H1 (cell line): ENCODE measurements around the gene TNIK. TPM values are rescaled to one million over a fixed set of nuclear protein-coding genes. Genes with fewer than 3 reads are reported as not detected.

Source experiments
- CTCF ChIA-PET: fragments of 300-600 bp; sonication (Branson Sonifier 250); formaldehyde crosslinking; loops from one replicate; lab custom pipeline; 2021; ENCODE audit not compliant: partially characterized antibody; lab: Charles Lee
- POLR2A ChIA-PET: fragments of 300-600 bp; sonication (Branson Sonifier 250); formaldehyde crosslinking; loops from one replicate; lab custom pipeline; 2021; ENCODE audit warnings: inconsistent platforms; ENCODE audit not compliant: partially characterized antibody; lab: Charles Lee
- DNase-seq, 2 experiments: peaks; one replicate each; pipeline versions ENCODE4 v3.0.0 to v3.0.0-alpha.2; 2010 to 2022; ENCODE audit warnings: low spot score in 2 of 2, low read depth in 1 of 2, mixed read lengths in 1 of 2
- FAIRE-seq: peaks from 2 replicates; lab custom pipeline; 2011; peaks lifted over from hg19 to GRCh38; lab: Jason Lieb, UNC
- H2AFZ ChIP-seq: 2 replicates; pipeline ENCODE4 v1.8.1; 2012; ENCODE audit warnings: low read length, inconsistent platforms
- H2AK5ac ChIP-seq: 2 replicates; pipeline ENCODE4 v1.6.1; 2013; ENCODE audit warnings: low read depth, low read length
- H2BK120ac ChIP-seq: replicated peaks from 2 replicates; pipeline ENCODE3; 2013; ENCODE audit warnings: low read depth, low read length, inconsistent platforms
- H2BK12ac ChIP-seq: 2 replicates; pipeline ENCODE4 v1.6.1; 2013; ENCODE audit warnings: low read depth, low read length
- H2BK15ac ChIP-seq: 2 replicates; pipeline ENCODE4 v1.6.1; 2013; ENCODE audit warnings: low read length
- H2BK20ac ChIP-seq: 2 replicates; pipeline ENCODE4 v1.6.1; 2013; ENCODE audit warnings: low read length
- H2BK5ac ChIP-seq: 2 replicates; pipeline ENCODE4 v1.6.1; 2013; ENCODE audit warnings: low read depth, low read length
- H3K14ac ChIP-seq: 2 replicates; pipeline ENCODE4 v1.6.1; 2013; ENCODE audit warnings: inconsistent platforms; ENCODE audit not compliant: insufficient read length
- H3K18ac ChIP-seq: 2 replicates; pipeline ENCODE4 v1.6.1; 2013; ENCODE audit warnings: low read length; ENCODE audit errors: extremely low read depth
- H3K23ac ChIP-seq: 2 replicates; pipeline ENCODE4 v1.6.1; 2013; ENCODE audit warnings: inconsistent platforms; ENCODE audit not compliant: insufficient read length
- H3K23me2 ChIP-seq: 2 replicates; pipeline ENCODE4 v1.6.1; 2013; ENCODE audit warnings: low read depth, low read length
- H3K27ac ChIP-seq: 2 replicates; pipeline ENCODE4 v1.6.1; 2011; ENCODE audit warnings: low read depth, low read length, inconsistent platforms
- H3K27me3 ChIP-seq, 4 experiments: replicated peaks in 1 of 4; 1 replicate in 1 of 4; 2 replicates in 3 of 4; pipeline versions ENCODE4 v1.6.1 to v1.8.1; 2011 to 2013; ENCODE audit warnings: low read length in 3 of 4, mild to moderate bottlenecking in 3 of 4, inconsistent platforms in 2 of 4, mixed read lengths in 2 of 4, moderate library complexity in 1 of 4; ENCODE audit not compliant: control insufficient read depth in 3 of 4, insufficient read depth in 3 of 4; ENCODE audit errors: extremely low read depth in 1 of 4
- H3K36me3 ChIP-seq, 4 experiments: 2 replicates each; pipeline versions ENCODE4 v1.6.1 to v1.8.1; 2011 to 2013; ENCODE audit warnings: mild to moderate bottlenecking in 4 of 4, low read length in 3 of 4, moderate library complexity in 2 of 4, control low read depth in 1 of 4, inconsistent platforms in 1 of 4; ENCODE audit not compliant: insufficient read depth in 4 of 4, control insufficient read depth in 2 of 4
- H3K4ac ChIP-seq: replicated peaks from 2 replicates; pipeline ENCODE3; 2013; ENCODE audit warnings: low read length, low read depth, mixed read lengths, inconsistent platforms; ENCODE audit not compliant: insufficient read length
- H3K4me1 ChIP-seq, 4 experiments: replicated peaks in 1 of 4; 1 replicate in 1 of 4; 2 replicates in 3 of 4; pipeline versions ENCODE4 v1.6.1 to v1.8.1; 2011 to 2013; ENCODE audit warnings: low read length in 3 of 4, inconsistent platforms in 2 of 4, mixed read lengths in 1 of 4; ENCODE audit not compliant: insufficient read depth in 4 of 4, control insufficient read depth in 3 of 4
- H3K4me2 ChIP-seq, 2 experiments: 2 replicates each; pipeline versions ENCODE4 v1.6.1 to v1.8.1; 2011 to 2013; ENCODE audit warnings: low read depth in 2 of 2, low read length in 2 of 2, control low read depth in 1 of 2, inconsistent platforms in 1 of 2, mild to moderate bottlenecking in 1 of 2; ENCODE audit not compliant: insufficient read depth in 1 of 2
- H3K4me3 ChIP-seq, 4 experiments: fragments of 200-600, 300-600 bp in 1 of 4; sonication (generic), shearing (Covaris generic), sonication (Bioruptor Twin) in 1 of 4; 2 replicates each; pipeline versions ENCODE4 v1.5.1 to v1.8.1; 2011 to 2016; ENCODE audit warnings: low read length in 4 of 4, low read depth in 3 of 4, control low read depth in 2 of 4, inconsistent platforms in 2 of 4, mild to moderate bottlenecking in 2 of 4, mixed read lengths in 1 of 4, moderate library complexity in 1 of 4; ENCODE audit not compliant: insufficient read depth in 2 of 4; ENCODE audit errors: extremely low read depth in 1 of 4
- H3K56ac ChIP-seq: replicated peaks from 2 replicates; pipeline ENCODE3; 2013; ENCODE audit warnings: low read depth, mild to moderate bottlenecking, mixed read lengths, low read length, inconsistent platforms; ENCODE audit not compliant: insufficient read length
- H3K79me1 ChIP-seq: 2 replicates; pipeline ENCODE4 v1.6.1; 2013; ENCODE audit warnings: low read depth, low read length, control low read depth
- H3K79me2 ChIP-seq, 2 experiments: 2 replicates each; pipeline versions ENCODE4 v1.6.1 to v1.8.1; 2012 to 2013; ENCODE audit warnings: low read length in 2 of 2, mild to moderate bottlenecking in 2 of 2, inconsistent platforms in 1 of 2; ENCODE audit not compliant: insufficient read depth in 2 of 2, control insufficient read depth in 1 of 2
- H3K9ac ChIP-seq, 4 experiments: replicated peaks in 1 of 4; 1 replicate in 1 of 4; 2 replicates in 3 of 4; pipeline versions ENCODE4 v1.6.1 to v1.8.1; 2011 to 2013; ENCODE audit warnings: low read depth in 3 of 4, low read length in 3 of 4, control low read depth in 2 of 4, mild to moderate bottlenecking in 2 of 4, moderate library complexity in 2 of 4, inconsistent platforms in 1 of 4; ENCODE audit errors: extremely low read depth in 1 of 4
- H3K9me3 ChIP-seq, 2 experiments: 2 replicates each; pipeline versions ENCODE4 v1.6.1 to v1.8.1; 2012 to 2013; ENCODE audit warnings: mild to moderate bottlenecking in 2 of 2, moderate library complexity in 2 of 2, control low read depth in 1 of 2, inconsistent platforms in 1 of 2, low read depth in 1 of 2, low read length in 1 of 2, mixed read lengths in 1 of 2; ENCODE audit not compliant: insufficient read depth in 2 of 2
- H4K20me1 ChIP-seq, 2 experiments: replicated peaks in 1 of 2; 2 replicates each; pipeline versions ENCODE3 to v1.8.1; 2011 to 2013; ENCODE audit warnings: inconsistent platforms in 2 of 2, low read length in 2 of 2, mild to moderate bottlenecking in 1 of 2; ENCODE audit not compliant: insufficient read depth in 2 of 2, control insufficient read depth in 1 of 2
- H4K5ac ChIP-seq: 2 replicates; pipeline ENCODE4 v1.6.1; 2013; ENCODE audit warnings: low read length, low read depth, mixed read lengths, inconsistent platforms; ENCODE audit not compliant: insufficient read length
- H4K8ac ChIP-seq: 2 replicates; pipeline ENCODE4 v1.8.0; 2013; ENCODE audit warnings: mild to moderate bottlenecking, moderate library complexity, low read length, inconsistent platforms; ENCODE audit not compliant: insufficient read depth; ENCODE audit errors: extremely low read depth
- H4K91ac ChIP-seq: replicated peaks from 2 replicates; pipeline ENCODE3; 2013; ENCODE audit warnings: low read length, mixed read lengths, inconsistent platforms; ENCODE audit not compliant: insufficient read length
- CHD2 ChIP-seq: IDR thresholded peaks from 2 replicates; pipeline ENCODE4 v1.6.1; 2012; ENCODE audit warnings: low read length, improper control_type of control experiment
- HDAC2 ChIP-seq, 2 experiments: fragments of 300-600 bp in 1 of 2; sonication (generic) in 1 of 2; IDR thresholded peaks; 2 replicates each; pipeline ENCODE4 v1.6.1; 2011 to 2012; ENCODE audit warnings: low read depth in 2 of 2, low read length in 2 of 2, mild to moderate bottlenecking in 2 of 2, moderate library complexity in 2 of 2, borderline replicate concordance in 1 of 2, inconsistent platforms in 1 of 2
- NANOG ChIP-seq: IDR thresholded peaks from 2 replicates; pipeline ENCODE4 v1.6.1; 2011; ENCODE audit warnings: low read length, low read depth, mild to moderate bottlenecking, inconsistent platforms; ENCODE audit not compliant: insufficient read depth, poor library complexity, severe bottlenecking
- SIRT6 ChIP-seq: IDR thresholded peaks from one replicate; pipeline ENCODE4 v1.7.1; 2012; ENCODE audit warnings: low read length, inconsistent platforms
- TEAD4 ChIP-seq: IDR thresholded peaks from 2 replicates; pipeline ENCODE4 v1.6.1; 2012; ENCODE audit warnings: low read depth, low read length, inconsistent platforms, mixed read lengths
- USF2 ChIP-seq: IDR thresholded peaks from 2 replicates; pipeline ENCODE4 v1.6.1; 2011; ENCODE audit warnings: low read length, improper control_type of control experiment
- YY1 ChIP-seq: IDR thresholded peaks from 2 replicates; pipeline ENCODE4 v1.6.1; 2011; ENCODE audit warnings: low read depth, mild to moderate bottlenecking, low read length
- WGBS, 2 experiments: shearing (Covaris generic) in 1 of 2; methylation state at CpG; one replicate each; pipeline versions ENCODE4 v1.1.6 to v1.1.7; 2013 to 2015; ENCODE audit warnings: low lambda C conversion rate in 2 of 2, mixed read lengths in 2 of 2, inconsistent platforms in 1 of 2, low coverage in 1 of 2, missing lambda C conversion rate in 1 of 2; ENCODE audit not compliant: insufficient replicate concordance in 2 of 2, insufficient coverage in 1 of 2, insufficient read length in 1 of 2; ENCODE audit errors: extremely low coverage in 1 of 2, missing lambda C conversion rate in 1 of 2; 5-methylcytosine and 5-hydroxymethylcytosine counted together
- polyA plus RNA-seq, 7 experiments: library from polyadenylated mRNA; depleted of rRNA in 3 of 7; stranded (reverse) in 5 of 7; unstranded in 2 of 7; fragments of >200 nt in 5 of 7; fragments of 200-250 nt in 2 of 7; gene quantifications; 1 replicate in 5 of 7; 2 replicates in 1 of 7; 4 replicates in 1 of 7; pipeline versions ENCODE4 v1.2.1 to v1.2.3, GENCODE V29; 2011 to 2013; ENCODE audit warnings: missing spikeins in 2 of 7, mixed read lengths in 2 of 7
- total RNA-seq: library from RNA; stranded (reverse); fragmentation: NEBNext Ultra II Directional; extraction: Animal tissue kit (Norgen Biotek cat#: 25700); gene quantifications from 2 replicates; pipeline ENCODE4 v1.2.1, GENCODE V29; 2021
- TF ChIP-seq, protein P1 (sequence below): IDR thresholded peaks from 2 replicates; pipeline ENCODE4 v1.6.1; 2011; ENCODE audit warnings: low read depth, mild to moderate bottlenecking, low read length; ENCODE audit not compliant: insufficient read depth
- TF ChIP-seq, protein P2 (sequence below): IDR thresholded peaks from 2 replicates; pipeline ENCODE4 v1.6.1; 2012; ENCODE audit warnings: inconsistent platforms

The TNIK gene
- total and polyA plus RNA-seq, 2 of the 8 experiments (the other 6 are each of a cell fraction or from before 2014, with no cell fraction given), result 7.4 to 42.0 TPM

- Histone ChIP-seq H3K79me1 (no peaks in the 10 kb centered on the region; the same call in 1 of the 2 replicates), H3K27ac (0 out of 2 replicates have a peak overlapping the region, but pooled peaks have one; percentile 5), H4K20me1 (no peaks in the 10 kb centered on the region), H3K4me3 (no peak overlapping the region), H3K14ac (no peak overlapping the region), H3K4me2 (no peak overlapping the region), H4K8ac (no peak overlapping the region), H3K36me3 (no peaks in the 10 kb centered on the region), H2BK5ac (no peak overlapping the region), H3K23ac (no peak overlapping the region), H3K79me2 (peaks cover 0 to 73% of the 10 kb centered on the region in 2 experiments; a peak in 2 of 4 replicates), H2BK12ac (no peak overlapping the region), H3K27me3 (no peaks in the 10 kb centered on the region), H2AK5ac (no peak overlapping the region), H2AFZ (no peak overlapping the region), H3K23me2 (no peaks in the 10 kb centered on the region; the same call in 1 of the 2 replicates), H3K4me1 (peaks cover 0 to 18% (median 16%) of the 10 kb centered on the region in 4 experiments), H3K9me3 (no peaks in the 10 kb centered on the region), H2BK15ac (no peak overlapping the region), H2BK20ac (peak overlapping the region; percentile 34; the same call in 1 of the 2 replicates), H3K4ac (no peak overlapping the region), H4K5ac (no peak overlapping the region), H3K9ac (no peak overlapping the region), H2BK120ac (no peak overlapping the region), H3K18ac (no peak overlapping the region), H4K91ac (no peak overlapping the region), H3K56ac (no peak overlapping the region)
- 83% methylated on average over 6 of the region's 6 CpGs; no CpG with 5 or more reads in 1 of the 2 experiments for WGBS, 2 experiments
- DNase-seq (no peak), FAIRE-seq (no peak)
- CTCF ChIA-PET, result interaction anchor here (0.5 to 2.5 kb wide), 7 partner anchors 8 to 235 kb away, joined by 3 to 11 read pairs (median 3); no protein-coding TSS in a partner anchor
- POLR2A ChIA-PET, result interaction anchor here (0.6 to 0.9 kb wide), 2 partner anchors 15 to 178 kb away, joined by 3 to 4 read pairs; no protein-coding TSS in a partner anchor
- no peak for TF ChIP-seq YY1
- TF ChIP-seq, protein P1, sequence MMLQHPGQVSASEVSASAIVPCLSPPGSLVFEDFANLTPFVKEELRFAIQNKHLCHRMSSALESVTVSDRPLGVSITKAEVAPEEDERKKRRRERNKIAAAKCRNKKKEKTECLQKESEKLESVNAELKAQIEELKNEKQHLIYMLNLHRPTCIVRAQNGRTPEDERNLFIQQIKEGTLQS, result no peak
- no peak for TF ChIP-seq TEAD4
- TF ChIP-seq NANOG, result no peak
- no peak for TF ChIP-seq HDAC2 (IDR thresholded peaks at IDR 0.05; ENCODE audit: borderline replicate concordance in 1 of 2, low read depth in 2 of 2, low read length in 2 of 2)
- TF ChIP-seq USF2, result no peak
- no peak for TF ChIP-seq SIRT6
- TF ChIP-seq, protein P2, sequence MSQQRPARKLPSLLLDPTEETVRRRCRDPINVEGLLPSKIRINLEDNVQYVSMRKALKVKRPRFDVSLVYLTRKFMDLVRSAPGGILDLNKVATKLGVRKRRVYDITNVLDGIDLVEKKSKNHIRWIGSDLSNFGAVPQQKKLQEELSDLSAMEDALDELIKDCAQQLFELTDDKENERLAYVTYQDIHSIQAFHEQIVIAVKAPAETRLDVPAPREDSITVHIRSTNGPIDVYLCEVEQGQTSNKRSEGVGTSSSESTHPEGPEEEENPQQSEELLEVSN, result no peak
- no peak for TF ChIP-seq CHD2
Measured at GRCh38 chr3:171443211-171443957, 16.8 kb downstream of the TNIK start.
